Neural crest cell (in vitro differentiated cells): ENCODE measurements around the gene SLC15A1. TPM values are rescaled to one million over a fixed set of nuclear protein-coding genes. Genes with fewer than 3 reads are reported as not detected.
"Not testable (repeated sequence)": the region's sequence is repeated elsewhere in the genome, so short reads cannot be mapped to it uniquely, and the experiment has no call there.

ENCODE experiments used
- DNase-seq: peaks from one replicate; pipeline ENCODE4 v3.0.0; 2021; ENCODE audit warnings: low read depth, mixed read lengths, low spot score
- H3K27ac Mint-ChIP-seq: one replicate; pipeline ENCODE4 v1.8.0; 2021; ENCODE audit warnings: mild to moderate bottlenecking, mixed read lengths; ENCODE audit not compliant: unreplicated experiment
- H3K27me3 Mint-ChIP-seq: 2 replicates; pipeline ENCODE4 v1.8.0; 2021; ENCODE audit warnings: low read depth, mild to moderate bottlenecking, mixed read lengths
- H3K36me3 Mint-ChIP-seq: 2 replicates; pipeline ENCODE4 v1.8.0; 2021; ENCODE audit warnings: low read depth, mild to moderate bottlenecking, mixed read lengths
- H3K4me1 Mint-ChIP-seq: 2 replicates; pipeline ENCODE4 v1.8.0; 2021; ENCODE audit warnings: mixed read lengths
- H3K4me3 Mint-ChIP-seq: one replicate; pipeline ENCODE4 v1.8.0; 2021; ENCODE audit warnings: mild to moderate bottlenecking, mixed read lengths
- H3K9me3 Mint-ChIP-seq: 2 replicates; pipeline ENCODE4 v1.8.0; 2021; ENCODE audit warnings: mixed read lengths
- CTCF ChIP-seq: fragments of 200-600 bp; sonication (generic); conservative IDR thresholded peaks from 2 replicates; pipeline ENCODE4 v1.5.0; 2021; ENCODE audit warnings: antibody characterized with exemption, mild to moderate bottlenecking
- total RNA-seq: library from RNA; stranded (reverse); gene quantifications from 2 replicates; pipeline ENCODE4 v1.2.1, GENCODE V29; 2021

Gene SLC15A1
- total RNA-seq, 1 donor from 2014 or later, result not detected

- DNase-seq, result no peak
- H3K4me3 Mint-ChIP-seq, result no peak overlapping the region
- H3K36me3 Mint-ChIP-seq, result no peaks in the 10 kb centered on the region
- no peaks in the 10 kb centered on the region for H3K4me1 Mint-ChIP-seq
- TF ChIP-seq CTCF, result no peak
- H3K27me3 Mint-ChIP-seq, result no peaks in the 10 kb centered on the region
- H3K27ac Mint-ChIP-seq, result no peak overlapping the region
- H3K9me3 Mint-ChIP-seq, result peaks cover 6% of the 10 kb centered on the region
These were observed 9.6 kb upstream of the SLC15A1 start for GRCh38 chr13:98761986-98762616.

- Mint-ChIP-seq H3K4me1 (no peaks in the 10 kb centered on the region), H3K27me3 (peaks cover 4% of the 10 kb centered on the region), H3K9me3 (peaks cover 6% of the 10 kb centered on the region), H3K36me3 (no peaks in the 10 kb centered on the region), H3K4me3 (no peak overlapping the region), H3K27ac (no peak overlapping the region)
- no peak for DNase-seq
- TF ChIP-seq CTCF, result no peak
These were observed 8.9 kb upstream of the SLC15A1 start for GRCh38 chr13:98761126-98761985.

GRCh38 chr13:98755729-98756128, 3.3 kb upstream of the SLC15A1 start:
- H3K36me3 Mint-ChIP-seq, result peaks cover 5% of the 10 kb centered on the region
- peaks cover 17% of the 10 kb centered on the region for H3K9me3 Mint-ChIP-seq
- H3K4me1 Mint-ChIP-seq, result peaks cover 4% of the 10 kb centered on the region
- DNase-seq, result no peak
- H3K27ac Mint-ChIP-seq, result no peak overlapping the region
- H3K4me3 Mint-ChIP-seq, result no peak overlapping the region
- peaks cover 51% of the 10 kb centered on the region for H3K27me3 Mint-ChIP-seq
- no peak for TF ChIP-seq CTCF

GRCh38 chr13:98755116-98755515, 2.6 kb upstream of the SLC15A1 start:
- no peak for DNase-seq
- TF ChIP-seq CTCF, result no peak
- Mint-ChIP-seq H3K36me3 (peaks cover 5% of the 10 kb centered on the region), H3K27ac (no peak overlapping the region), H3K4me3 (no peak overlapping the region), H3K4me1 (peaks cover 4% of the 10 kb centered on the region), H3K27me3 (peaks cover 57% of the 10 kb centered on the region), H3K9me3 (peaks cover 13% of the 10 kb centered on the region)

GRCh38 chr13:98754468-98754867, 2.0 kb upstream of the SLC15A1 start:
- peaks cover 11% of the 10 kb centered on the region for H3K9me3 Mint-ChIP-seq

More at GRCh38 chr13:98754468-98754867, 2.0 kb upstream of the SLC15A1 start:
- DNase-seq, H3K4me1 Mint-ChIP-seq, H3K36me3 Mint-ChIP-seq, H3K27ac Mint-ChIP-seq: not testable (repeated sequence)
- Mint-ChIP-seq H3K4me3 (peak overlapping the region; percentile 45), H3K27me3 (peaks cover 64% of the 10 kb centered on the region)
